Jurkat, Clone E6-1 (cell line): Measurements from ENCODE around the gene SPEG.
A peak's percentile ranks its signal among the peaks of the same experiment; 100 is the strongest.

ENCODE experiments used
- DNase-seq: peaks from one replicate; pipeline ENCODE4 v3.0.0-alpha.2; 2011; ENCODE audit warnings: low read depth, low spot score
- H3K4me3 ChIP-seq: 2 replicates; pipeline ENCODE4 v1.5.1; 2011; ENCODE audit warnings: mild to moderate bottlenecking, low read length, control low read depth, moderate library complexity

SPEG gene

DNA sequence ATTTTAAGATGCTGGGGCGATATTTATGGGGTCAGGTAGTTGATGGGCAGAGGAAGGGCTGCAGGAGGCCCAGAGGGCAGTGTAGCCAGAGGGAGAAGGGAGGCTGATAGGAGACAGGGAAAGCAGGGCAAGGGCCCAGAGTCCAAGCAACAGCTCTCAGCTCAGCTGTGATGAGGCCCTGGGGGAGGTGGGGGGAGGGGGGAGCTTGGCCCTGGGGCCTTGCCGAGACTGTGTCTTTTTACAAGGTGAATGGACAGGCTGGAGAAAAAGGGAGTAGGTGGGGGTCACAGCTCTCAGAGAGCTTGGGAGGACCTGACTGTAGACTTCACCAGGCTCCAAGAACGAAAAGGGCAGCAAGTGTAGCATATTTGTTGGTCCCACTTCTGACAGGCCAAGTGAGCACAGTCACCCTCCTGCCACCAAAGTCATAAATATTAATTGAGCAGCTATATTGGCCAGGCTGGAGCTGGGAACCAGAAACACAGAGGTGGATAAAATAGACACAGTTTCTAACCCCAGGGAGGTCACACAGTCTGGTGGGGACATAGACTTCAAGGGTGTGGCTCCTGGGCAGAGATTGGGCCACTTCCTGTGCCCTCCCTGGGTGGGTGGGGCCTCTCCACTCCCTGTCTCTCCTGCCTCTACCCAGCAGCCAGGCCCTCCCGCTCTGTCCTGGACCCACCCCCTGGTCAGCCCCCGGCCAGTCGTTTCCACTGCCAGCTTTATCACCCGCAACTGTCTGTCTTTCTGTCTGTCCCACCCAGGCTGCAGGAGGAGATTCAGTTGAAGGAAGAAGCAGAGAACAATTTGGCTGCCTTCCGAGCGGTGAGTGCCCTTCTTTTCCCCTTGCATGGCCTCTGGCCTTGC, 15.1 kb upstream of the SPEG start:
- no peak for DNase-seq
- H3K4me3 ChIP-seq = no peak overlapping the region

DNA sequence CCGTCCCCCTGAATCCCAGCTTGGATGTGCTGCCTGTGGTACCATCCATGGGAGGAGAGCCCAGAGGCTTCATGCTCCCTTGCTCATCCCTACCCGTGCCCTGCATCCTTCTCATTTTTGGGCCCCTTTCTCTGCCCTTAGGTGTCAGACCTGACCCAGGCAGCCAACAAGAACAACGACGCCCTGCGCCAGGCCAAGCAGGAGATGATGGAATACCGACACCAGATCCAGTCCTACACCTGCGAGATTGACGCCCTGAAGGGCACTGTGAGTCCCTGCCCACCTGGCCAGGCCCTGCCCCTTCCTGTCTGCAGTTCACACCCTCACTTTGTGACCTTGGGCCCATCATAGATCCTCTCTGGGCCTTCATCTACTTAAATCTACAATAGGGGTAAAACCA, 14.0 kb upstream of the SPEG start:
- DNase-seq = no peak

DNA sequence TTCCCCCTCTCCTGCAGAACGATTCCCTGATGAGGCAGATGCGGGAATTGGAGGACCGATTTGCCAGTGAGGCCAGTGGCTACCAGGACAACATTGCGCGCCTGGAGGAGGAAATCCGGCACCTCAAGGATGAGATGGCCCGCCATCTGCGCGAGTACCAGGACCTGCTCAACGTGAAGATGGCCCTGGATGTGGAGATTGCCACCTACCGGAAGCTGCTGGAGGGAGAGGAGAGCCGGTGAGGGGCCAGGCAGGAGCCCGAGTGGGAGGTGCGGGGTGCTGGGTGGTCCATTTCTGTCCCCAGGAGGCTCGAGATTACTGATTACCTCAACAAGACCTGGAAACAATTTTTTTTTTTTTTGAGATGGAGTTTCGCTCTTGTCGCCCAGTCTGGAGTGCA, 13.3 kb upstream of the SPEG start:
- no peak for DNase-seq

More for the DNA sequence above, 14.0 kb upstream of the SPEG start:
- no peak overlapping the region for H3K4me3 ChIP-seq

DNA sequence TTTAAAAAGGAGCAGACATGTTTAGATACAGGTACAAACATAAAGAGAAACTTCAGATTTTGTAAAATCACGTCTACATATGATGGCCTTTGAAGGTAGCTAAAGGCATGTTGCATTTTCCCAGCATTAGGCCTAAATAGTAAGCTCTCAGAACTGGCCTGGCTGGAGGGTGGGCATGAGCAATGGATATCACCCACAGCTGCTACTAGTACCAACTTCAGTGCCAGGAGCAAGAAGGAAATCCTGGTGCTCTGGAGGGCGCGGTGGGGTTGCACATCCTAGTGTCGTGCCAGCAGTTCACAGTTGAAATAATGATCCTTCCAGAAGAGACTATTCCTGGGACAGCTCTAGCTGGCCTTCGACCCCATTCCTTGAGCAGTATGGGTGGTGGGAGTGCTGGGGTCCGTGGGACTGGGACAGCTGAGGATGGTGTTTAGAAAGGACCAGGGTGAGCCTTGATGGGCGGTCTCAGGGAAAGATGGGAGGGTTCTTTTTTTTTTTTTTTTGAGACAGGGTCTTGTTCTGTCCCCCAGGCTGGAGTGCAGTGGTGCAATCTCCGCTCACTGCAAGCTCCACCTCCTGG, 11.6 kb upstream of the SPEG start:
- DNase-seq = no peak
- no peak overlapping the region for H3K4me3 ChIP-seq

More for the DNA sequence above, 13.3 kb upstream of the SPEG start:
- no peak overlapping the region for H3K4me3 ChIP-seq

DNA sequence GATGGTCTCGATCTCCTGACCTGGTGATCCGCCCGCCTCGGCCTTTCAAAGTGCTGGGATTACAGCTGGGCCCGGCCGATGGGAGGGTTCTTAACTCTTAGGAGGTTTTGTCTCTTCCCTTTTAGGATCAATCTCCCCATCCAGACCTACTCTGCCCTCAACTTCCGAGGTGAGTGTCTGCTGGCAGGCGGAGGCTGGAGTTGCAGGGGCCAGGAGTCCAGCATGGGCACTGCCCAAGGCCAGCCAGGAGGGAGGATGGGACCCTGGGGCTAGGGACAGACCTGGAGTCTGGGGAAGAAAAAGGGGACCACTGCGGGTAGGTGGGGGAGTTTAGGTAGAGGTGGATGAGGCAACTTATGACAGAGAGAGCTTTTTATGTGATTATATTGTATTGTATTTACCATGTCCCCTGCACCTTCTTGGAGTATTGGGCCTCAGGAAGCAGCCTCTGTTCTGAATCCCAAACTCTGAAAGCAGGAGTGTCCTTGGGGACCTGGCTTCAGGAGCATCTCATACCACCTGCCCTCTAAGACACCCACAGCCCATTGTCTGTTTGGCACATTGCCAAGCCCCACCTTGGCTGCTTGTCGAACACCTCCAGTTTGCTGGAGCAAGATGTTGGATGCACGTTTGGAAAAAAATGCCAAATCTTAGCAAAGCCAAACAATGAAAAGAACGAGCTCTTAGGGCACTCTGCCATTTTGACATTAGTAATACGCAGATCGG, 10.8 kb upstream of the SPEG start:
- no peak for DNase-seq
- H3K4me3 ChIP-seq = no peak overlapping the region

DNA sequence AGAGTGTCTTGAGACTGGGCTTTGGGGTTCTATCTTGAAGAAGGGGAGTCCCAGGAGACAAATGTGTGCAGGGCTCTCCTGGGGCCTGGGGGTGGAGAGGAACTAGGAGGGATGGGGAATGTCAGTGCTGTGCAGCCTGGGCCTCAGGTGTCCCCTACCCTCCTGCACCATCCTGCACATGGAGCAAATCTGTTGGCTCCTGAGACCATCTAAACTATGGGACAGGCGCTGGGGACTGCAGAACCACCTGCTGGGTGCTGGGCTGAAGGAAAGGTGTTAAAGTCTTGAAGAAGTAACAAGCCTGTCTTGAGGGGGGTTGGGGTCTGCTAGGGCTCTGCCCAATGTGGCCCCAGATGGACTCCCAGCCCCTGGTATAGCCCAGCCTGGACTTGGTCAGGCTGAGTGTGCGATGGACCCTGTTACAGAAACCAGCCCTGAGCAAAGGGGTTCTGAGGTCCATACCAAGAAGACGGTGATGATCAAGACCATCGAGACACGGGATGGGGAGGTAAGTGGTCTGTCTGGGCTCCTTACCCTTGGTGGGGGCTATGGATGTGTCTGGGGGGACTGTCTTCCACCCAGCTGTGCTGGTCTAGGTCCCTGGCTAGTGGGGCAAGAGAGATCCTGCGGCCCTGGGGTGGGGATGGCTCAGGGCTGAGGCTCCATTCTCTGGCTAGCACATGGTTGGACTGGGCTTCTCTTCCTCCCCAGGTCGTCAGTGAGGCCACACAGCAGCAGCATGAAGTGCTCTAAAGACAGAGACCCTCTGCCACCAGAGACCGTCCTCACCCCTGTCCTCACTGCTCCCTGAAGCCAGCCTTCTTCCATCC, 9.2 kb upstream of the SPEG start:
- no peak overlapping the region for H3K4me3 ChIP-seq
- no peak for DNase-seq

DNA sequence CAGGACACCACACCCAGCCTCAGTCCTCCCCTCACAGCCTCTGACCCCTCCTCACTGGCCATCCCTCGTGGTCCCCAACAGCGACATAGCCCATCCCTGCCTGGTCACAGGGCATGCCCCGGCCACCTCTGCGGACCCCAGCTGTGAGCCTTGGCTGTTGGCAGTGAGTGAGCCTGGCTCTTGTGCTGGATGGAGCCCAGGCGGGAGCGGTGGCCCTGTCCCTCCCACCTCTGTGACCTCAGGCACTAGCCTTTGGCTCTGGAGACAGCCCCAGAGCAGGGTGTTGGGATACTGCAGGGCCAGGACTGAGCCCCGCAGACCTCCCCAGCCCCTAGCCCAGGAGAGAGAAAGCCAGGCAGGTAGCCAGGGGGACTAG, 8.6 kb upstream of the SPEG start:
- no peak for DNase-seq
- no peak overlapping the region for H3K4me3 ChIP-seq

DNA sequence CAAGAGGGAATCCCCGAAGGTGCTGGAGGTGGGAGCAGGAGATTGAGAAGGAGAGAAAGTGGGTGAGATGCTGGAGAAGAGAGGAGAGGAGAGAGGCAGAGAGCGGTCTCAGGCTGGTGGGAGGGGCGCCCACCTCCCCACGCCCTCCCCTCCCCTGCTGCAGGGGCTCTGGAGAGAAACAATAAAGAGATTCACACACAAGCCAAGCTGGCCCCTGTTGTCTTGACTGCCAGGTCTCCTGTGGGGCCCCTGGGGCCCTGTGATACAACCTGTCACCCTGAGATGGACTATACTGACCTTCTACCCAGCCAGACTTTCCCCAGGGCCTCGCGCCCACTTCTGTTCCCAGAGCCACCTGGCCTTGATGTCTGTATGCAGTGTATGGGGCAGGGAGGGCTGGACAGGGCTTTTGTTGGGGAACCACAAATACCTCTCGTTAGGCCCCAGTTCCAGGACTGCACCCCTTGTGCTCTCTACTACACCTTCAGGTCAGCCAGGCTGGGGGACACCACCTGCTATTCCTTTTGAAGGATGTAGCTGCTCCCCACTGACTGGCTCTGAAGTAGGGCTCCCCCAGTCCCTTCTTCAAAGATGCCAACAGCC, 8.0 kb upstream of the SPEG start:
- no peak for DNase-seq

DNA sequence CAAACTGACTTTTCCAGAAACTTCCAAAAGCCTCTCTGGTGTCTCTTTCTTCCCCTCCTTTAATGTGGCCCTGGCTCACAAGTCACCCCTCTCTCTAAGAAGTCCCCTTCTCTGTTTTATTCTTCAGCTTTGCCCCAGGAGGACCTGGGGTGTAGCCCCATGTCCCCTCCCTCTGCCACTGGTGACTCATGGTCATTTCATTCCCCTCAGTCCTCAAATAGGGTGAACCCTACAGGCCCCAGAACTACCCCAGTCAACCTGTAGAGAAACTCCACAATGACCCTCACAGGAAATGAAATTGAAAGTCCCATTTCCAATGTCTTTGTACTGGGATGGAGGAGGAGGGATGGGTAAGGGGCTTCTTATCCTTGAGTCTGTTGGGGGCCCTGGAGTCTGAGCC, 6.2 kb upstream of the SPEG start:
- H3K4me3 ChIP-seq = no peak overlapping the region
- no peak for DNase-seq

More for the DNA sequence above, 8.0 kb upstream of the SPEG start:
- no peak overlapping the region for H3K4me3 ChIP-seq

DNA sequence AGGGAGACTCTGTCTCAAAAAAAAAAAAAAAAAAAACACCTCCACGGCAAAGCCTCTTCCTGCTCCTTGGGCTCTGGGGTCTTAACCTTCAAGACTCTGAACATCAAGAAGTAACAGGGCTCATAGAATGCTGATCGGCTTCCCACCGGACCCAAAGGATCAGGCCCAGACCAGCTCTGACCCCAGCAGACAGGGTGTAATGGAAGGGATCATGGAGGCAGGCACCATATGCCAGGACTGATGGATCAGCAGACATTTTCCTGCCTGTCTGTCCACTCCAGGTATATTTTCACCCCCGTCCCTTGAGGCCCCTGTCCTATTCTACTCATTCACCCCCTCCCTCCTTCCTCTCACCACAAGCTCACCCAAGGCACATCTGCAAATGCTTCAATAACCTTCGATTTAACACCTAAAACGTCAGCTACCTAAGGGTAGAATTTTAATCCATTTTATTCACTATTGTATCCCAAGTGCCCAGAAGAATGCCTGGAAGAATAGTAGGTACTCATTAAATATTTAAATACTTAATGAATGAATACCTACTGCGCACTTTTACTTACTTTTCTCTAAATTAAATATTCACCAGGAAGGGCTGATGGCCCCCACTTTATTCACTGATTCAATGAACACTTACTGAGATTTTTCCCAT, 4.6 kb upstream of the SPEG start:
- no peak for DNase-seq
- no peak overlapping the region for H3K4me3 ChIP-seq

DNA sequence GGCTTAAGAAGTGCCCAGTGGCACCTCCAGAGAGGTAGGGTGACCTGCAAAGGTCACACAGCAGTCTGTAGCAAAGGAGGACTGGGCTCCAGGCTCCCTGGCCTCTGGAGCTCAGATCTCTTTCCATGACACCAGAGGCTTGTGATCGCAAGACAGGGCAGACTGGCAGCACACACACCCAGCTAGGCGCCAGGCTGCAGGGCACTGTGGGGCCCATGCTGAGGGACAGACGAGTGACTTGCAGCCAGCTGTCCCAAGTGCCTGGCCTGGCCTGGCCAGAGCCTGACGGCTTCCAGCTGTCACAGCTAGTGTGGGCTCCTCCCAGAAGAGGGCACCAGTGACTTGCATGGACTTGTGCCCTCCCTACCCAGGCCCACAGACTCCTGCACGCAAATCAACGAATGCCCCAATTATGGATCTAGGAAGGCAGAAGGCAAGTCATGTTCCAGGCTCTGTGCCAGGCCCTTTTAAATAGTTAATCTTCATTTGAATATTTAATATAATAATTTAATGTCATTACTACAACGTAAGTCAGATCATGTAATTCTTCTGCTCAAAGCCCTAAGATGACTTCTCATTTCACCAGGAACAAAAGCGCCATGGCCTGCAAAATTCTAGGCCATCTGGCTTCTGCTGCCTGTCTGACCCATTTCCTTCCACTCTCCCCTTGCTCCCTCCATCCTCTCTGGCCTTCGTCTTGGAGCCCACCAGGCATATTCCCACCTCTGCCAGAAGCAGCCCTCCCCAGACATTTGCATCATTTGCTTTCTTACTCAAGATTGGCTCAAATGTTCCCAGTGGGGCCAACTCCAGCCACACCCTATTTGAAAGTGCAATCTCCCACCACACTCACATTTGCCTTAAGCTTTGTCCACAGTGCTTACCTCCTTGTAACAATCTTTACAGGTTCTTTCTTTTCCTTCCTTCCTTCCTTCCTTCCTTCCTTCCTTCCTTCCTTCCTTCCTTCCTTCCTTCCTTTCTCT, 3.7 kb upstream of the SPEG start:
- no peak overlapping the region for H3K4me3 ChIP-seq
- DNase-seq = no peak

DNA sequence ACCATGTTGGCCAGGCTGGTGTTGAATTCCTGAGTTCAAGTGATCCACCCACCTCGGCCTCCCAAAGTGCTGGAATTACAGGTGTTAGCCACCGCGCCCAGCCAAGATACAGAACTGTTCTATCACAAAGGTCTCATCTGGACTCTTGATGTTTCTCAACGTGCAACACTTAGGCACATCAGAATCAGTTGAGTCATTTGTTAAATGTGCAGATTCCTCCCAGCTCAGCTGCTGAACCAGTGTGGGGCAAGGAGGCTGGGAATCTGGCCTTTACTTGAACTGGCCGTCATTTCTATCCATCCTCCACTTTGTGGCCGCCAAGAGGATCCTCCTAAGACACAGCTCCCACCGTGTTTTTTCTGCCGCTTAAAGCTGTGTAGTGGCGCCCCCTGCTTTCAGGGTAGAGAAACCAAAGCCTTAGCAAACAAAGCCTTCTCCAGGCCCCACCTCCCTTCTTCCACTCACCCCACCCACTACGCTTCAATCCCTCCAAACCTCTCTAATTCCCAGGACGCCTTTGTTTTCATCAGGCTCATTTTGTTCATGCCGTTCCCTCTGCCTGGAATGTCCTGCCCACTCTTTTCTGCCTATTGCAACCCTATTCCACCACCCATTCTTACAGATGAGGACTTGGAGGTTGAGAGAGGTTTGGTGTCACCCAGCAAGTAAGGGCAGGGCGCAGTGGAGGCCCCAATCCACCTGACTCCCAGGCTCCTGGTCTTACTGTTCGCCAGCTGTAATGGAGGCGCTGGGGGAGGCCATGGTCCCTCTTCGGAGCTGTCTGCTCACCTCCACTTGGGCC, 776 bp upstream of the SPEG start:
- DNase-seq = peak; percentile 38
- H3K4me3 ChIP-seq = no peak overlapping the region

DNA sequence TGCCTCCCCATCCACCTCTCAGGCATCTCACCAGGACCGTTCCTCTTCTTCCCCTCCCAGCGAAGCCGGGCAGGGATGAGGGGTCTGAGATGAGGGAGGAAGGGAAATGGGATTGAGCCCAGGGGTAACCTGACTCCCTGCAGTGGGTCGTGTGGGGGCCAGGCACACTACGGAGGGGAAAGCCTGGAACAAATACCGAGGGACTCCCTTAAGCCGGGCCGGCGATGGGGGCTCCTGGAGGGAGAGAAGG, 250 bp upstream of the SPEG start:
- H3K4me3 ChIP-seq = no peak overlapping the region
- no peak for DNase-seq

DNA sequence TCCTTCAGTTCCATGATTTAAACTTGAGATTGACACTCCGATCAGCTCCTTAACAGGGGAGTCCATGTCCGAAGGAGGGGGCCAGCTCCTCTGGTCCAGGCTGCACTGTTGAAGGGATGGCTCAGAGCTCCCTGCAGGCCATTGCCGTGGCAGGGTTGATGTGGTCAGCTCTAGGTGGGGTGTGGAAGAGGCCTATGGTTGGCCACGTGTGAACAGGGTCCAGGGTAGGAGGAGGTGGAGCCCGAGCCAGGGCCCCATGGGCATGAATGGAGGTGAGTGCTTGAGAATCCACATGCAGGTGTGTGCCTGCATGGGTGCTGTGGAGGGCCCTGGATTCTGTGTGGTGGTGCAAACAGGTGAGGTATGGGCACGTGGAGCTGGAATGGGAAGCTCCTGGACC, 1.1 kb downstream of the SPEG start:
- H3K4me3 ChIP-seq = no peak overlapping the region
- no peak for DNase-seq

DNA sequence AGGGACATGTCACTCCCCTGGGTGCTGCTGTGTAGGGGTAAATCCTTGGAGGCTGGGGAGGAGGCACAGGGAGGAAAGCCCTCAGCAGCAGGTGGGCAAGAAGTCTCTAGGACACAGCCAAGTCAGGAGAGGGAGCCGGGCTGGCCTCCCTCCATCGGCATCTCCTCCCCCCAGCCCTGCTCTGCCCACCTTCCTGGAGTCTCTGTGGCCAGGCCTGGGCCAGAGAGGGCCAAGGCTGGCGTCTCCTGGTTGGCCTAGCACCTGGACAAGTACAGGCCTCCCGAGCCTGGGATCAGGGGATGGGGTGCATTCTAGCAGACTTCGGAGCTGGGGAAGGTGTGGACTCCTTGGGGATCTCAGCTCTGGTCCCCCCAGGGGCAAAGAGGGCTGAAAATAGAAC, 1.8 kb downstream of the SPEG start:
- DNase-seq = no peak
- H3K4me3 ChIP-seq = no peak overlapping the region

DNA sequence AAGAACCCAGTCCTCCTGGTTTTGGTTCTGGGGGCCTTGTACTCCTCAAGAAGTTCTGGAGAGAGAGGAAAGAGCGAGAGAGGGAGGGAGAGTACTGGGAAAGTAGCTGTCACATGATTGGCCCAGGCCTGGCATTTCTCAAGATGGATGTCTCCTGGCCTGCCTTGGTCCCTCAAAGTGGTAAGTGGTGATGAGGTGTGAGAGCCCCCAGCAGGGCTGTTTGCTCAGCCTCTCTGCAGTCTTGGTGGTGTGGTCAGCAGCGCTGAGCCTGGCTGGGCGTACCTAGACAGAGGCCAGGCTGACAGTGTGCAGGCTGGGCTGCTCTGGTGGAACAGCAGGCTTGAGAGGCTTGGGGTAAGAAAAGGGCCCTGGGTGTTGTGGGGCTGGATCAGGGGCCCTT, 2.5 kb downstream of the SPEG start:
- DNase-seq = no peak
- no peak overlapping the region for H3K4me3 ChIP-seq

DNA sequence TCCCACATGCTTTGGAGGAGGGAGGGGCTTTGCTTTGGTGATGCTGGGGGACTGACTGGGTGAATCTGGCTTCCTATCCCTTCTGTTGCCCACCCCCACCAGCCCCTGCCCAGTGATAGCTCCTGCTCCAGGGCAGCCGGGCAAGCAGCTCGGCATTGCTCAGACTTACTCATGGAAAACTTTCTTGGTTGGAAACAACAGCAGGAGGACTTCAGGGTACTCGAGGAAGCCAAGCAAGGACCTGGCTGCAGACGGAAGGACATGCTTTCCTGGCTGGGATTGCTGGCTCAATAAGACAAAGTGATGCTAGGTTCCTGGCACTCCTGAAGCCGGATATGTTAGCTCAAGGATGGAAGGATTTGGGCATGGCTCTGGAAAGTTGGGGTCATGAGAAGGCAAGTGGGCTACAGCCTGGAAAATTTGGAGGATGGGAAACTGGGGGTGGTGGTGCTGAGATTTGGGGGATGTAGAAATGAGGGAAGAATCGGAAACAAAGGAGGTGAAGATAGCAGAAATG, 3.1 kb downstream of the SPEG start:
- no peak for DNase-seq

More for the DNA sequence above, 3.1 kb downstream of the SPEG start:
- no peak overlapping the region for H3K4me3 ChIP-seq
